ENCODE data around the gene LMAN2. TPM values are rescaled to one million over a fixed set of nuclear protein-coding genes. Genes with fewer than 3 reads are reported as not detected.

LMAN2 gene
- total RNA-seq, 1 donor from 2014 or later = 88.0 TPM

DNA sequence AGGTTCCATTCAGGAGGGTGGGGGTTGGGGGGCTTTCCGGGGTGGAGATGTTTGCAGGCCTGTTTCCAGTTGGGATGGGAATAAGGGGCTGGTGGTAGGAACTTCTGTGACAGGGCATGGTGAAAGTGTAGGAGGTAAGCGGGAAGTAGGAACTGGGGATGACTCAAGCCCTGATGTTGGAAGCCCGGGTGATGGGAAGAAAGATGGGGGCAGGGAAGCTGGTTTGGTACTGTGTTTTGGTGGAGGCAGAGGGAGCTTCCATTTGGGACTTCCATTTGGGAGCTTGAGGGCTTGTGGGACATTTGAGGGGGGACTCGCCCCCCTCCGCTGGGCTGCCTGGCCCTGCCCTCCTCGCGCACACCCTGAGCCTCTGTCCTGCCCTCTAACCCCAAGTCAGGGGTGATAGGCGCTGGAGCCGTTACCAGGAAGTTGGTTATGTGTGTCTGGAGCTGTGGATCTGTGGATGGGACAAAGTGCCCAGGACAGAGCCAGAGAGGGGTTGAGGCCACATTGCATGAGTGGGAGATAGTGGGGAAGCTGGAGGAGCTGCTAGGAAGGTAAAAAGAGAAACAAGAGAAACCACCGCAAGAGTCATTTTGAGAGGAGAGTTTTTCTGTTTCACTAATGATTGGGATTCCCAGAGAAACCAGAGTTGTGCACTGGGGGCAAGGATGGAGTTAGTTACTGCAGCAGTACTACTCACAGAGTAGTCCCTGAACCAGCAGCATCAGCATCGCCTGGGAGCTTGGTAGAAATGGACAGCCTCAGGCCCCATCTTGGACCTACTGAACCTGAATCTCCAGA is 12.9 kb upstream of the LMAN2 start:
- CTCF ChIA-PET = interaction anchor here (1.3 kb wide), 1 partner anchor 25 kb away, joined by 3 read pairs; no protein-coding TSS in a partner anchor
- no peak overlapping the region for H3K4me3 Mint-ChIP-seq
- ATAC-seq (ENCODE audit: low read depth) (no peak), DNase-seq (no peak)
- no peaks in the 10 kb centered on the region for H3K27me3 Mint-ChIP-seq
- peaks cover 37% of the 10 kb centered on the region for H3K36me3 Mint-ChIP-seq (ENCODE audit: low read depth)
- intact Hi-C loops (cut with micrococcal nuclease) = no loop called here
- POLR2A ChIA-PET = interaction anchor here (0.9 to 1.2 kb wide), 2 partner anchors 8 to 13 kb away, joined by 3 to 4 read pairs; partner anchors contain the start of gene LMAN2
- TF ChIP-seq, protein P1, sequence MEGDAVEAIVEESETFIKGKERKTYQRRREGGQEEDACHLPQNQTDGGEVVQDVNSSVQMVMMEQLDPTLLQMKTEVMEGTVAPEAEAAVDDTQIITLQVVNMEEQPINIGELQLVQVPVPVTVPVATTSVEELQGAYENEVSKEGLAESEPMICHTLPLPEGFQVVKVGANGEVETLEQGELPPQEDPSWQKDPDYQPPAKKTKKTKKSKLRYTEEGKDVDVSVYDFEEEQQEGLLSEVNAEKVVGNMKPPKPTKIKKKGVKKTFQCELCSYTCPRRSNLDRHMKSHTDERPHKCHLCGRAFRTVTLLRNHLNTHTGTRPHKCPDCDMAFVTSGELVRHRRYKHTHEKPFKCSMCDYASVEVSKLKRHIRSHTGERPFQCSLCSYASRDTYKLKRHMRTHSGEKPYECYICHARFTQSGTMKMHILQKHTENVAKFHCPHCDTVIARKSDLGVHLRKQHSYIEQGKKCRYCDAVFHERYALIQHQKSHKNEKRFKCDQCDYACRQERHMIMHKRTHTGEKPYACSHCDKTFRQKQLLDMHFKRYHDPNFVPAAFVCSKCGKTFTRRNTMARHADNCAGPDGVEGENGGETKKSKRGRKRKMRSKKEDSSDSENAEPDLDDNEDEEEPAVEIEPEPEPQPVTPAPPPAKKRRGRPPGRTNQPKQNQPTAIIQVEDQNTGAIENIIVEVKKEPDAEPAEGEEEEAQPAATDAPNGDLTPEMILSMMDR (IDR thresholded peaks at IDR 0.05) = no peak
- no peaks in the 10 kb centered on the region for H3K9me3 Mint-ChIP-seq
- H3K4me1 Mint-ChIP-seq = peaks cover 67% of the 10 kb centered on the region
- no peak overlapping the region for H3K27ac Mint-ChIP-seq

DNA sequence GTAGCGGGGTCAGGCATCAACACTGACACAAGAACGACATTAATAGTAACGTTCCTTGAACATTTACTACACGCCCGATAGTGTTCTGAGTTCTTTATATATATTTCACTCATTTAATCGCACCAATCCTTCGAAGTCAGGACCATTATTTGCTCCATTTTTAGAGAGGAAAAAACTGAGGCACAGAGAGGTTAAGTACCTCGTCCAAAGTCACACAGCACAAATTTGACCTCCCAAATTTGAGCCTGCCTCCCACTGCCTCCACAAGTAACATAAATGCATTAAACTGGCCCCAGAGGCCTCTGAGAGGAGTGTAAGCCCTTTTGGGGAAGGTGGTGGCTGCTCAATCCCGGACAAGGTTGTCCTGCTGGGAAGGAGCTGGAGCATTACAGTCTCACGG is 12.1 kb upstream of the LMAN2 start:
- TF ChIP-seq, protein P1 (IDR thresholded peaks at IDR 0.05) = no peak
- no peaks in the 10 kb centered on the region for H3K27me3 Mint-ChIP-seq
- ChIA-PET CTCF (no interaction called here), POLR2A (no interaction called here)
- peaks cover 67% of the 10 kb centered on the region for H3K4me1 Mint-ChIP-seq
- H3K27ac Mint-ChIP-seq = no peak overlapping the region
- ATAC-seq (ENCODE audit: low read depth) = no peak
- DNase-seq = no peak
- intact Hi-C loops (cut with micrococcal nuclease) = loop anchor here (2.0 kb wide), 1 partner anchor 17 kb away; no protein-coding TSS in a partner anchor
- H3K36me3 Mint-ChIP-seq (ENCODE audit: low read depth) = peaks cover 29% of the 10 kb centered on the region
- H3K9me3 Mint-ChIP-seq = no peaks in the 10 kb centered on the region
- no peak overlapping the region for H3K4me3 Mint-ChIP-seq

DNA sequence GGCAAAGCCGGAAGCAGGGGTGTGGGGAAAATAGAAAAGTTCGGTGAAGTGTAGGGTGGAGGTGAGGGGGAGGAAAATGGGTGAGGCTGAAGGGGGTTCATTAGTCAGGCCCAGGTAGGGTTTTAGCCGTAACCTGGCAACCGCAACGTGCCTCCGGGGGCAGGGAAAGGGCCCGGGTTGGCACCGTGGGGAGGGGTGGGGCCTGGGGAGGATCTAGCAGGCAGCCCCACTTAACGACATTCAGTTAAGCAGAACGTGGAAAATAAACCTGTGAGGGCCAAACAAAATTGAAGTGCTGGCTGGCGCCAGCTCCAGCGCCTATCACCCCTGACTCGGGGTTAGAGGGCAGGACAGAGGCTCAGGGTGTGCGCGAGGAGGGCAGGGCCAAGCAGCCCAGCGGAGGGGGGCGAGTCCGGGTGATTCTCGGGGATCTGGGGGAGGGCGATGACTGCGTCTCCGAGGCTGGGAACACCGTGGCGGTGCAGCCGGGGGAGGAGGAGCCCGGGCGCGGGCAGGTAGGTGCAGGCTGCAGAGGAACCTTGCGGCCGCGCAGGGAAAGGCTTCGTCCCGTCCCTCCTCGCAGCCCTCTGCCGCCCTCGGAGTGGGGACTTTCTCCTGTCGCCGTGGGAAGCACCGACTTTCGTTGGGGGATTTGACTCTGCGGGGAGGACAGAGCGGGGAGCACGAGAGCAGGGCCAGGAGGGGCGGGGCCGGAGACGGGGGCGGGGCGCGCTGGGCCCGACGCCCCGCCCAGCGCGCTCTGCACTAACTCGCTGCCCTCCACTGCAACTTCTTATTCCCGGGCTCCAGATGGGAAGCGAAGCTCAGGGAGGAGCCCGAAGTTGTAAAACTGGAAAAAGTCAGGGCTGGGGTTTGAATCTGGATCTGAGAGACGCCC is 11.4 kb upstream of the LMAN2 start:
- Mint-ChIP-seq H3K4me1 (peaks cover 67% of the 10 kb centered on the region), H3K4me3 (peak overlapping the region; percentile 82), H3K27ac (peak overlapping the region; percentile 83), H3K36me3 (ENCODE audit: low read depth) (peaks cover 22% of the 10 kb centered on the region), H3K9me3 (no peaks in the 10 kb centered on the region), H3K27me3 (no peaks in the 10 kb centered on the region)
- intact Hi-C loops (cut with micrococcal nuclease) = loop anchor here (1.0 to 2.0 kb wide), 3 partner anchors 7 to 16 kb away; partner anchors contain the start of gene LMAN2
- ChIA-PET CTCF (interaction anchor here (1.5 to 2.5 kb wide), 2 partner anchors 8 to 92 kb away, joined by 3 to 7 read pairs; no protein-coding TSS in a partner anchor), POLR2A (interaction anchor here (1.0 to 3.3 kb wide), 2 partner anchors 11 to 63 kb away, joined by 3 to 23 read pairs; partner anchors contain the start of genes GRK6 and LMAN2)
- peak; percentile 73 for ATAC-seq (ENCODE audit: low read depth)
- peak; percentile 60 for DNase-seq
- TF ChIP-seq, protein P1 (IDR thresholded peaks at IDR 0.05) = no peak

DNA sequence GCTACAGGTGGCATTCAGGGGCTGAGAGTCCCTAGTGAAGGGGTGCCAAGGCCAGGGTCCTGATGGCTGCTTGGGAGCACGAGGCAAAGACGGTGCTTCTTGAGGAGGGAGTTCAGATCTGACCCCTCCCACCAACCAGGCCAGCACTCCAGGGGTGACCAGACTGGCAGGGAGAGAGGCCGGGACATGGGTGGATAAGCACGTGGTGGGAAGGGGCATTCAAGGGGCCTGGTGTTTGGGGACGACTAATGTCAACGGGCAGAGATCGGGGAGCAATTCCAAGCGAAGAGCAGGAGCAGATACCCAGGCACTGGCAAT is 10.8 kb upstream of the LMAN2 start:
- ChIA-PET POLR2A (interaction anchor here (0.7 to 3.3 kb wide), 6 partner anchors 10 to 93 kb away, joined by 3 to 23 read pairs (median 4); partner anchors contain the start of genes GRK6 and LMAN2), CTCF (interaction anchor here (1.5 to 2.5 kb wide), 3 partner anchors 9 to 93 kb away, joined by 3 to 7 read pairs (median 5); no protein-coding TSS in a partner anchor)
- intact Hi-C loops (cut with micrococcal nuclease) = loop anchor here (1.0 to 2.0 kb wide), 3 partner anchors 8 to 15 kb away; partner anchors contain the start of gene LMAN2
- ATAC-seq (ENCODE audit: low read depth) (no peak), DNase-seq (no peak)
- peaks cover 72% of the 10 kb centered on the region for H3K4me1 Mint-ChIP-seq
- H3K9me3 Mint-ChIP-seq = no peaks in the 10 kb centered on the region
- peak overlapping the region; percentile 83 for H3K27ac Mint-ChIP-seq
- no peaks in the 10 kb centered on the region for H3K27me3 Mint-ChIP-seq
- peak overlapping the region; percentile 82 for H3K4me3 Mint-ChIP-seq
- TF ChIP-seq, protein P1 (IDR thresholded peaks at IDR 0.05) = no peak
- peaks cover 22% of the 10 kb centered on the region for H3K36me3 Mint-ChIP-seq (ENCODE audit: low read depth)
